IMR-90 (cell line): ENCODE data around the gene ADAMTS3. TPM values are rescaled to one million over a fixed set of nuclear protein-coding genes. Genes with fewer than 3 reads are reported as not detected.

ENCODE experiments used
- ATAC-seq: fragments of 200-7000 bp; cut with Tn5 transposase; 2 replicates; pipeline ENCODE4 v1.9.1; 2020; ENCODE audit warnings: low read depth, mild to moderate bottlenecking, moderate library complexity
- BruUV-seq: library from RNA; stranded (reverse); fragments of 400-500 nt; replicated peaks from 2 replicates; lab custom pipeline; 2021; lab: Mats Ljungman, UMichigan
- CTCF ChIA-PET: fragments of 300-600 bp; formaldehyde crosslinking; extraction: SDS; loops from one replicate; lab custom pipeline; 2021; ENCODE audit warnings: antibody characterized with exemption; lab: Yijun Ruan, JAX
- POLR2A ChIA-PET: fragments of 300-600 bp; sonication (Branson Sonifier 250); formaldehyde crosslinking; loops from one replicate; lab custom pipeline; 2022; ENCODE audit warnings: antibody characterized with exemption; ENCODE audit not compliant: unreplicated experiment; lab: Charles Lee
- DNase-seq: peaks from one replicate; pipeline ENCODE4 v3.0.0; 2013
- H2AFZ ChIP-seq: replicated peaks from 2 replicates; pipeline ENCODE3; 2013; ENCODE audit warnings: low read length, mild to moderate bottlenecking; ENCODE audit not compliant: poor library complexity
- H2AK5ac ChIP-seq: 2 replicates; pipeline ENCODE4 v1.6.1; 2013; ENCODE audit warnings: low read depth, low read length, inconsistent platforms
- H2AK9ac ChIP-seq: replicated peaks from 2 replicates; pipeline ENCODE3; 2013; ENCODE audit warnings: mild to moderate bottlenecking, low read depth, low read length, moderate library complexity; ENCODE audit not compliant: poor library complexity
- H2BK120ac ChIP-seq: 2 replicates; pipeline ENCODE4 v1.6.1; 2013; ENCODE audit warnings: low read depth, low read length, inconsistent platforms
- H2BK15ac ChIP-seq: 3 replicates; pipeline ENCODE4 v1.6.1; 2013; ENCODE audit warnings: low read depth, low read length, inconsistent platforms
- H2BK20ac ChIP-seq: 2 replicates; pipeline ENCODE4 v1.6.1; 2013; ENCODE audit warnings: low read depth, mild to moderate bottlenecking, inconsistent platforms, low read length, moderate library complexity
- H2BK5ac ChIP-seq: 2 replicates; pipeline ENCODE4 v1.6.1; 2013; ENCODE audit warnings: mild to moderate bottlenecking, low read depth, low read length, inconsistent platforms; ENCODE audit not compliant: poor library complexity, severe bottlenecking
- H3K14ac ChIP-seq: replicated peaks from 2 replicates; pipeline ENCODE4 v1.6.1; 2013; ENCODE audit warnings: low read depth, low read length, inconsistent platforms
- H3K18ac ChIP-seq: 2 replicates; pipeline ENCODE4 v1.6.1; 2013; ENCODE audit warnings: low read depth, low read length, control low read depth
- H3K23ac ChIP-seq: 2 replicates; pipeline ENCODE4 v1.6.1; 2013; ENCODE audit warnings: low read depth, low read length, inconsistent platforms
- H3K27ac ChIP-seq: 2 replicates; pipeline ENCODE4 v1.5.1; 2013; ENCODE audit warnings: mild to moderate bottlenecking, control low read depth, low read length; ENCODE audit not compliant: insufficient read depth
- H3K27me3 ChIP-seq: 2 replicates; pipeline ENCODE4 v1.6.1; 2013; ENCODE audit warnings: low read length; ENCODE audit not compliant: control insufficient read depth, insufficient read depth
- H3K36me3 ChIP-seq: 2 replicates; pipeline ENCODE4 v1.6.1; 2013; ENCODE audit warnings: low read length, mixed read lengths; ENCODE audit not compliant: control insufficient read depth, insufficient read depth
- H3K4ac ChIP-seq: 2 replicates; pipeline ENCODE4 v1.6.1; 2013; ENCODE audit warnings: low read depth, low read length, inconsistent platforms
- H3K4me1 ChIP-seq: 2 replicates; pipeline ENCODE4 v1.6.1; 2013; ENCODE audit warnings: low read length, mixed read lengths; ENCODE audit not compliant: control insufficient read depth, insufficient read depth
- H3K4me2 ChIP-seq: 2 replicates; pipeline ENCODE4 v1.6.1; 2013; ENCODE audit warnings: low read depth, mild to moderate bottlenecking, control low read depth, low read length, moderate library complexity
- H3K4me3 ChIP-seq: 2 replicates; pipeline ENCODE4 v1.5.1; 2013; ENCODE audit warnings: low read depth, mild to moderate bottlenecking, control low read depth, low read length, moderate library complexity; ENCODE audit not compliant: insufficient read depth
- H3K56ac ChIP-seq: 2 replicates; pipeline ENCODE4 v1.6.1; 2013; ENCODE audit warnings: low read length, inconsistent platforms; ENCODE audit not compliant: insufficient read depth; ENCODE audit errors: extremely low read depth
- H3K79me1 ChIP-seq, 2 experiments: 2 replicates each; pipeline ENCODE4 v1.6.1; 2013; ENCODE audit warnings: low read length in 2 of 2, inconsistent platforms in 1 of 2, low read depth in 1 of 2
- H3K9ac ChIP-seq: 2 replicates; pipeline ENCODE4 v1.6.1; 2013; ENCODE audit warnings: low read depth, low read length, control low read depth
- H3K9me1 ChIP-seq: 2 replicates; pipeline ENCODE4 v1.6.1; 2013; ENCODE audit warnings: low read length, inconsistent platforms; ENCODE audit not compliant: insufficient read depth
- H3K9me3 ChIP-seq: 2 replicates; pipeline ENCODE4 v1.6.1; 2013; ENCODE audit warnings: low read length; ENCODE audit not compliant: control insufficient read depth, insufficient read depth
- H4K20me1 ChIP-seq: 2 replicates; pipeline ENCODE4 v1.6.1; 2013; ENCODE audit warnings: low read length, inconsistent platforms; ENCODE audit not compliant: insufficient read depth
- H4K5ac ChIP-seq: 2 replicates; pipeline ENCODE4 v1.6.1; 2013; ENCODE audit warnings: mild to moderate bottlenecking, low read depth, low read length, control low read depth
- H4K8ac ChIP-seq, 2 experiments: 2 replicates each; pipeline ENCODE4 v1.6.1; 2013; ENCODE audit warnings: low read depth in 2 of 2, low read length in 2 of 2, control low read depth in 1 of 2, inconsistent platforms in 1 of 2
- H4K91ac ChIP-seq: 2 replicates; pipeline ENCODE4 v1.6.1; 2013; ENCODE audit warnings: low read depth, low read length, inconsistent platforms; ENCODE audit not compliant: insufficient read depth
- CHD1 ChIP-seq: IDR thresholded peaks from 2 replicates; pipeline ENCODE4 v1.6.1; 2012; ENCODE audit warnings: low read depth, low read length, improper control_type of control experiment
- RAD21 ChIP-seq: IDR thresholded peaks from 2 replicates; pipeline ENCODE4 v1.6.1; 2012; ENCODE audit warnings: low read length, improper control_type of control experiment
- RFX5 ChIP-seq: IDR thresholded peaks from 2 replicates; pipeline ENCODE4 v1.8.0; 2012; ENCODE audit warnings: low read depth, mild to moderate bottlenecking, low read length, moderate library complexity
- WGBS, 2 experiments: methylation state at CpG; one replicate each; pipeline versions ENCODE4 v1.1.5 to v1.1.7; 2013; ENCODE audit warnings: missing lambda C conversion rate in 2 of 2; ENCODE audit not compliant: insufficient read length in 1 of 2; ENCODE audit errors: extremely low coverage in 2 of 2; 5-methylcytosine and 5-hydroxymethylcytosine counted together
- dilution Hi-C: fragments of 300-500 bp; cut with HindIII; formaldehyde crosslinking; loops from one replicate; pipeline ENCODE4 v1.14.3; 2018; ENCODE audit warnings: low sequenced_read_pairs; ENCODE audit not compliant: unreplicated experiment
- in situ Hi-C: fragments of 300-500 bp; cut with MboI; formaldehyde crosslinking; loops from 3 replicates; pipeline ENCODE4 v1.14.3; 2019; ENCODE audit warnings: low sequenced_read_pairs, inconsistent platforms, mixed read lengths
- intact Hi-C: fragments of 100-400 bp; cut with micrococcal nuclease; formaldehyde crosslinking; loops from 2 replicates; pipeline ENCODE4 v1.10.0; 2022
- polyA plus RNA-seq, 3 experiments: library from polyadenylated mRNA; depleted of rRNA; stranded (reverse); fragments of >200 nt; gene quantifications; 2 replicates each; pipeline ENCODE4 v1.2.3, GENCODE V29; 2012; ENCODE audit warnings: low replicate concordance in 1 of 3
- total RNA-seq: library from RNA; depleted of rRNA; stranded (reverse); fragments of >200 nt; gene quantifications from 2 replicates; pipeline ENCODE4 v1.2.3, GENCODE V29; 2012
- TF ChIP-seq, protein P1 (sequence below): conservative IDR thresholded peaks from 2 replicates; pipeline ENCODE4 v1.5.1; 2012; ENCODE audit warnings: mild to moderate bottlenecking, low read depth, low read length, improper control_type of control experiment
- TF ChIP-seq, protein P2 (sequence below): fragments of 150-350 bp; IDR thresholded peaks from 2 replicates; pipeline ENCODE4 v1.6.1; 2017; ENCODE audit warnings: mild to moderate bottlenecking, antibody characterized with exemption, low read length, low read depth

The ADAMTS3 gene
- total and polyA plus RNA-seq, 2 of the 4 experiments (the other 2 are of a cell fraction): 0.68 to 2.9 TPM

DNA sequence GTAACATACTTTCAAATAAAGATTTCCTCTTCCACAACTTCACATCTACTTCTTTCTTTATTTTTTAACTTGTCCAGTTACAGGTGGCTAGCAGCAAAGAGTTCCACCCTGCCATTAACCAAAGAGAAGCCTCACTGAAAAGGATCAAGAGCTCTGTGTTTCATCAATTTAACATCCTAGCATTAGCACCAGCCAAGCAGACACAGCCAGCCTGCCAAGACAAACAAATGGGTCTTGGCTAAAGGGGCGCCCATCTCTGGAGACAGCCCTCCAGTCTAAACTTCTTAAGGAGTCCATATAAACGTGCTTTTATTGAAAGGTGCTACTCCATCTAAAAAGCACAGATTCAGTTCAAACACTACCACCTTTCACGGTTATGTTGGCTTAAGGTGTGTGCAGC is 105.3 kb downstream of the ADAMTS3 start:
- Histone ChIP-seq H2AFZ (no peak overlapping the region), H3K14ac (no peak overlapping the region), H2AK9ac (no peak overlapping the region), H4K91ac (no peak overlapping the region), H2BK120ac (no peak overlapping the region), H3K79me1 (no peaks in the 10 kb centered on the region), H3K23ac (no peak overlapping the region), H2BK5ac (no peak overlapping the region), H4K5ac (no peak overlapping the region), H2BK20ac (no peak overlapping the region), H2AK5ac (no peak overlapping the region), H3K56ac (no peak overlapping the region), H3K4me1 (no peaks in the 10 kb centered on the region), H3K9me1 (no peaks in the 10 kb centered on the region), H4K20me1 (no peaks in the 10 kb centered on the region), H3K9ac (no peak overlapping the region), H3K27ac (no peak overlapping the region), H3K4ac (no peak overlapping the region), H3K4me2 (no peak overlapping the region), H3K36me3 (no peaks in the 10 kb centered on the region), H3K27me3 (no peaks in the 10 kb centered on the region), H3K4me3 (no peak overlapping the region), H4K8ac (no peak overlapping the region), H3K18ac (no peak overlapping the region), H2BK15ac (no peak overlapping the region), H3K9me3 (no peaks in the 10 kb centered on the region)
- WGBS, 2 experiments: no CpG with 5 or more reads among the region's 3 CpGs
- BruUV-seq: no TSS peak
- CTCF ChIA-PET: interaction anchor here (0.6 to 1.4 kb wide), 2 partner anchors 82 to 1078 kb away, joined by 3 to 4 read pairs; no protein-coding TSS in a partner anchor
- TF ChIP-seq RAD21 (no peak), RFX5 (no peak), CHD1 (no peak)
- TF ChIP-seq, protein P1, sequence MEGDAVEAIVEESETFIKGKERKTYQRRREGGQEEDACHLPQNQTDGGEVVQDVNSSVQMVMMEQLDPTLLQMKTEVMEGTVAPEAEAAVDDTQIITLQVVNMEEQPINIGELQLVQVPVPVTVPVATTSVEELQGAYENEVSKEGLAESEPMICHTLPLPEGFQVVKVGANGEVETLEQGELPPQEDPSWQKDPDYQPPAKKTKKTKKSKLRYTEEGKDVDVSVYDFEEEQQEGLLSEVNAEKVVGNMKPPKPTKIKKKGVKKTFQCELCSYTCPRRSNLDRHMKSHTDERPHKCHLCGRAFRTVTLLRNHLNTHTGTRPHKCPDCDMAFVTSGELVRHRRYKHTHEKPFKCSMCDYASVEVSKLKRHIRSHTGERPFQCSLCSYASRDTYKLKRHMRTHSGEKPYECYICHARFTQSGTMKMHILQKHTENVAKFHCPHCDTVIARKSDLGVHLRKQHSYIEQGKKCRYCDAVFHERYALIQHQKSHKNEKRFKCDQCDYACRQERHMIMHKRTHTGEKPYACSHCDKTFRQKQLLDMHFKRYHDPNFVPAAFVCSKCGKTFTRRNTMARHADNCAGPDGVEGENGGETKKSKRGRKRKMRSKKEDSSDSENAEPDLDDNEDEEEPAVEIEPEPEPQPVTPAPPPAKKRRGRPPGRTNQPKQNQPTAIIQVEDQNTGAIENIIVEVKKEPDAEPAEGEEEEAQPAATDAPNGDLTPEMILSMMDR: no peak
- TF ChIP-seq, protein P2, sequence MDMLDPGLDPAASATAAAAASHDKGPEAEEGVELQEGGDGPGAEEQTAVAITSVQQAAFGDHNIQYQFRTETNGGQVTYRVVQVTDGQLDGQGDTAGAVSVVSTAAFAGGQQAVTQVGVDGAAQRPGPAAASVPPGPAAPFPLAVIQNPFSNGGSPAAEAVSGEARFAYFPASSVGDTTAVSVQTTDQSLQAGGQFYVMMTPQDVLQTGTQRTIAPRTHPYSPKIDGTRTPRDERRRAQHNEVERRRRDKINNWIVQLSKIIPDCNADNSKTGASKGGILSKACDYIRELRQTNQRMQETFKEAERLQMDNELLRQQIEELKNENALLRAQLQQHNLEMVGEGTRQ: no peak
- in situ Hi-C loops: no loop called here
- no peak for ATAC-seq
- intact Hi-C loops: no loop called here
- dilution Hi-C loops: no loop called here
- no peak for DNase-seq
- POLR2A ChIA-PET: no interaction called here
